ENCODE measurements around the gene PDCD1. TPM values are rescaled to one million over a fixed set of nuclear protein-coding genes. Genes with fewer than 3 reads are reported as not detected.

PDCD1 gene
- total and polyA plus RNA-seq, 2 of the 13 experiments (the other 11 are each of a cell fraction or from before 2014, with no cell fraction given): 0.04 TPM; not detected in 1

- peaks cover 29% of the 10 kb centered on the region for H3K4me1 ChIP-seq (ENCODE audit: insufficient read depth, low read length)
- intact Hi-C loops (cut with micrococcal nuclease; ENCODE audit: unreplicated experiment) (no loop called here), in situ Hi-C loops (cut with HindIII; ENCODE audit: extremely low pct_ligation_motif_present, low pct_unique_long_range_greater_than_20kb) (no loop called here)
- no peaks in the 10 kb centered on the region for H3K79me2 ChIP-seq (ENCODE audit: insufficient read depth, low read length)
- 70% methylated on average over 37 of the region's 37 CpGs for WGBS (ENCODE audit: low lambda C conversion rate)
- ChIA-PET CTCF (ENCODE audit: low intra/inter-chr PET ratio, low total read pairs) (no interaction called here), POLR2A (interaction anchor here (1.3 kb wide), 1 partner anchor 36 kb away, joined by 3 read pairs; the partner anchor contains the start of gene NEU4)
- H3K27me3 ChIP-seq (ENCODE audit: control insufficient read depth in 1 of 2, insufficient read depth in 2 of 2, low read length in 2 of 2): peaks cover 21 to 63% of the 10 kb centered on the region in 2 experiments
- no peaks in the 10 kb centered on the region; the same call in 1 of the 2 replicates for H4K20me1 ChIP-seq (ENCODE audit: insufficient read depth, low read length)
- FAIRE-seq: no peak
- H3K36me3 ChIP-seq (replicated peaks in 1 of 2; ENCODE audit: control insufficient read depth in 1 of 2, insufficient read depth in 2 of 2, low read length in 2 of 2): no peaks in the 10 kb centered on the region
- no TSS peak for BruUV-seq (replicated peaks)
- no peak for DNase-seq (ENCODE audit: low spot score)
- H3K4me3 ChIP-seq (replicated peaks in 1 of 3; ENCODE audit: insufficient read depth in 1 of 3, low read depth in 2 of 3, low read length in 3 of 3): no peak overlapping the region
- no peak overlapping the region for H3K27ac ChIP-seq (ENCODE audit: extremely low read length, insufficient read depth, low read length)
- no peak for ATAC-seq
- no peaks in the 10 kb centered on the region for H3K9me3 ChIP-seq (ENCODE audit: low read length)
- H3K9ac ChIP-seq (ENCODE audit: insufficient read depth, low read depth, low read length): no peak overlapping the region
- no peak overlapping the region for H3K4me2 ChIP-seq (ENCODE audit: low read depth, low read length)
- TF ChIP-seq SMAD9 (CRISPR knock-in tag; IDR thresholded peaks at IDR 0.05): no peak
- no peak for TF ChIP-seq AGO2 (optimal IDR thresholded peaks at IDR 0.05; ENCODE audit: low read depth, low read length)
- 0 out of 2 replicates have a peak, but pooled peaks have one; percentile 42 for TF ChIP-seq NRL (CRISPR knock-in tag; IDR thresholded peaks at IDR 0.05; ENCODE audit: borderline replicate concordance)
- TF ChIP-seq THAP9 (CRISPR knock-in tag; IDR thresholded peaks at IDR 0.05; ENCODE audit: borderline replicate concordance): 0 out of 2 replicates have a peak, but pooled peaks have one; percentile 38
- TF ChIP-seq MAFF (IDR thresholded peaks at IDR 0.05; ENCODE audit: low read depth, low read length): no peak
- no peak overlapping the region for H2AFZ ChIP-seq (ENCODE audit: low read length)
Observed at GRCh38 chr2:241844831-241845578, 13.7 kb downstream of the PDCD1 start.
